B cell (primary cell): ENCODE results near the gene MDP1. TPM values are rescaled to one million over a fixed set of nuclear protein-coding genes. Genes with fewer than 3 reads are reported as not detected.

Experiments
- ATAC-seq: fragments of 200-7000 bp; cut with Tn5 transposase; one replicate; pipeline ENCODE4 v1.10.0; 2021; ENCODE audit warnings: low read depth, mild to moderate bottlenecking, moderate number of reproducible peaks, moderate library complexity
- CTCF ChIA-PET: fragments of 350-600 bp; sonication (Branson Sonifier 250); formaldehyde crosslinking; loops from one replicate; lab custom pipeline; 2021; ENCODE audit warnings: antibody characterized with exemption, inconsistent platforms; lab: Charles Lee
- POLR2A ChIA-PET: fragments of 350-600 bp; sonication (Branson Sonifier 250); formaldehyde crosslinking; loops from one replicate; lab custom pipeline; 2021; ENCODE audit warnings: antibody characterized with exemption; lab: Charles Lee
- DNase-seq: peaks from one replicate; pipeline ENCODE4 v3.0.0; 2013
- H2AFZ ChIP-seq: 2 replicates; pipeline ENCODE4 v1.6.1; 2012; ENCODE audit warnings: mild to moderate bottlenecking, low read depth, low read length; ENCODE audit not compliant: insufficient read depth, poor library complexity, severe bottlenecking
- H3K27ac ChIP-seq, 2 donors: 1 replicate in 1 of 2; 2 replicates in 1 of 2; pipeline ENCODE4 v1.5.1; 2012 to 2013; ENCODE audit warnings: low read length in 2 of 2, mild to moderate bottlenecking in 2 of 2, moderate library complexity in 1 of 2
- H3K27me3 ChIP-seq, 4 experiments: fragments of 200-600 bp in 1 of 4; sonication (generic) in 1 of 4; replicated peaks in 1 of 4; 1 replicate in 2 of 4; 2 replicates in 2 of 4; pipeline versions ENCODE4 v1.6.1 to v1.7.0; 2013 to 2016; ENCODE audit warnings: low read length in 3 of 4, mild to moderate bottlenecking in 2 of 4, mixed read lengths in 1 of 4, moderate library complexity in 1 of 4; ENCODE audit not compliant: insufficient read depth in 4 of 4, control insufficient read depth in 3 of 4; ENCODE audit errors: control extremely low read depth in 1 of 4
- H3K36me3 ChIP-seq, 2 experiments: replicated peaks in 1 of 2; 1 replicate in 1 of 2; 2 replicates in 1 of 2; pipeline versions ENCODE4 v1.6.1 to v1.7.1; 2013; ENCODE audit warnings: low read length in 1 of 2; ENCODE audit not compliant: insufficient read depth in 2 of 2, control insufficient read depth in 1 of 2; ENCODE audit errors: control extremely low read depth in 1 of 2, extremely low read depth in 1 of 2
- H3K4me1 ChIP-seq, 2 donors: fragments of 200-600 bp in 1 of 2; sonication (generic) in 1 of 2; 1 replicate in 1 of 2; 2 replicates in 1 of 2; pipeline versions ENCODE4 v1.5.1 to v1.6.1; 2013 to 2017; ENCODE audit warnings: low read length in 2 of 2; ENCODE audit not compliant: control insufficient read depth in 2 of 2, insufficient read depth in 2 of 2
- H3K4me2 ChIP-seq: replicated peaks from 2 replicates; pipeline ENCODE3; 2012; ENCODE audit warnings: mild to moderate bottlenecking, low read depth, low read length; ENCODE audit not compliant: poor library complexity, severe bottlenecking
- H3K4me3 ChIP-seq, 5 experiments: fragments of 200-600 bp in 1 of 5; sonication (generic) in 1 of 5; 1 replicate in 3 of 5; 2 replicates in 2 of 5; pipeline versions ENCODE4 v1.5.1 to v1.7.0; 2011 to 2016; ENCODE audit warnings: low read length in 4 of 5, mild to moderate bottlenecking in 4 of 5, low read depth in 2 of 5, control low read depth in 1 of 5, moderate library complexity in 1 of 5; ENCODE audit not compliant: insufficient read depth in 1 of 5; ENCODE audit errors: control extremely low read depth in 1 of 5, extremely low read depth in 1 of 5
- H3K79me2 ChIP-seq: fragments of 200-600 bp; sonication (generic); one replicate; pipeline ENCODE4 v1.6.0; 2016; ENCODE audit warnings: low read length; ENCODE audit not compliant: control insufficient read depth, insufficient read depth
- H3K9ac ChIP-seq: fragments of 200-600 bp; sonication (generic); 2 replicates; pipeline ENCODE4 v1.6.1; 2017; ENCODE audit warnings: mild to moderate bottlenecking, low read length, moderate library complexity
- H3K9me3 ChIP-seq, 3 donors: one replicate each; pipeline versions ENCODE4 v1.6.1 to v1.7.1; 2013; ENCODE audit warnings: low read length in 2 of 3; ENCODE audit not compliant: control insufficient read depth in 2 of 3, insufficient read depth in 1 of 3; ENCODE audit errors: control extremely low read depth in 1 of 3
- H4K20me1 ChIP-seq: 2 replicates; pipeline ENCODE4 v1.6.0; 2012; ENCODE audit warnings: mild to moderate bottlenecking, low read length; ENCODE audit not compliant: insufficient read depth, control insufficient read depth, poor library complexity, severe bottlenecking
- H3K27ac Mint-ChIP-seq: one replicate; pipeline ENCODE4 v1.8.0; 2021; ENCODE audit warnings: mixed read lengths
- H3K27me3 Mint-ChIP-seq: one replicate; pipeline ENCODE4 v1.8.0; 2021; ENCODE audit warnings: mixed read lengths
- H3K4me1 Mint-ChIP-seq: one replicate; pipeline ENCODE4 v1.8.0; 2021; ENCODE audit warnings: mixed read lengths
- H3K4me3 Mint-ChIP-seq: one replicate; pipeline ENCODE4 v1.8.0; 2021; ENCODE audit warnings: mixed read lengths
- H3K9me3 Mint-ChIP-seq: one replicate; pipeline ENCODE4 v1.8.0; 2022; ENCODE audit warnings: mixed read lengths; ENCODE audit not compliant: insufficient read depth
- CTCF ChIP-seq: fragments of 200-600 bp; IDR thresholded peaks from one replicate; pipeline ENCODE4 v1.8.0; 2022; ENCODE audit warnings: antibody characterized with exemption, mild to moderate bottlenecking
- EZH2 ChIP-seq: IDR thresholded peaks from 2 replicates; pipeline ENCODE4 v1.6.1; 2012; ENCODE audit warnings: borderline replicate concordance, low read depth, mild to moderate bottlenecking, moderate library complexity, low read length; ENCODE audit not compliant: insufficient read depth, poor library complexity, severe bottlenecking
- WGBS: methylation state at CpG from one replicate; pipeline ENCODE4 v1.1.5; 2013; ENCODE audit warnings: missing lambda C conversion rate; ENCODE audit not compliant: insufficient coverage; 5-methylcytosine and 5-hydroxymethylcytosine counted together
- intact Hi-C: fragments of 100-400 bp; cut with micrococcal nuclease; formaldehyde crosslinking; loops from one replicate; pipeline ENCODE4 v1.10.0; 2022
- polyA plus RNA-seq: library from polyadenylated mRNA; depleted of rRNA; stranded (reverse); fragments of >200 nt; gene quantifications from 2 replicates; pipeline ENCODE4 v1.2.3, GENCODE V29; 2012
- total RNA-seq, 2 donors: library from RNA; stranded (reverse); fragments of 120-200 nt in 1 of 2; gene quantifications; 1 replicate in 1 of 2; 2 replicates in 1 of 2; pipeline versions ENCODE4 v1.2.3 to v1.2.4, GENCODE V29; 2013 to 2022

Gene MDP1
- total and polyA plus RNA-seq, 2 donors (not counting 1 experiment from before 2014, with no cell fraction given): 11.3 to 28.1 TPM

- peaks cover 3 to 64% of the 10 kb centered on the region in 2 experiments for H3K36me3 ChIP-seq
- no peaks in the 10 kb centered on the region for H4K20me1 ChIP-seq
- Mint-ChIP-seq H3K27ac (no peak overlapping the region), H3K9me3 (no peaks in the 10 kb centered on the region), H3K27me3 (no peaks in the 10 kb centered on the region), H3K4me3 (no peak overlapping the region), H3K4me1 (peaks cover 8% of the 10 kb centered on the region)
- 73% methylated on average over 9 of the region's 14 CpGs for WGBS
- ATAC-seq (no peak), DNase-seq (no peak)
- no peak overlapping the region for H2AFZ ChIP-seq
- no peaks in the 10 kb centered on the region for H3K9me3 ChIP-seq
- ChIA-PET CTCF (interaction anchor here (1.0 to 1.2 kb wide), 2 partner anchors 85 to 129 kb away, joined by 3 read pairs; partner anchors contain the start of gene CIDEB), POLR2A (interaction anchor here (0.6 to 0.8 kb wide), 3 partner anchors 10 to 73 kb away, joined by 3 to 6 read pairs (median 5); partner anchors contain the start of gene MDP1)
- no peak overlapping the region for H3K4me2 ChIP-seq
- H3K27me3 ChIP-seq: no peaks in the 10 kb centered on the region
- TF ChIP-seq CTCF (no peak), EZH2 (no peak)
- intact Hi-C loops: no loop called here
- H3K9ac ChIP-seq: no peak overlapping the region
- no peaks in the 10 kb centered on the region for H3K4me1 ChIP-seq
- no peaks in the 10 kb centered on the region for H3K79me2 ChIP-seq
- H3K27ac ChIP-seq: no peak overlapping the region
- no peak overlapping the region for H3K4me3 ChIP-seq
Measured at GRCh38 chr14:24179294-24179960, 36.4 kb downstream of the MDP1 start.
